IPS DF 4.7 (cell line): Measurements from ENCODE around the gene KLHL15.
A peak's percentile ranks its signal among the peaks of the same experiment; 100 is the strongest.
"Not testable (repeated sequence)": the region's sequence is repeated elsewhere in the genome, so short reads cannot be mapped to it uniquely, and the experiment has no call there.

Experiments used
- DNase-seq: peaks from one replicate; pipeline ENCODE4 v3.0.0-alpha.2; 2013; ENCODE audit warnings: low spot score; ENCODE audit errors: extremely low read depth

Gene KLHL15, protein sequence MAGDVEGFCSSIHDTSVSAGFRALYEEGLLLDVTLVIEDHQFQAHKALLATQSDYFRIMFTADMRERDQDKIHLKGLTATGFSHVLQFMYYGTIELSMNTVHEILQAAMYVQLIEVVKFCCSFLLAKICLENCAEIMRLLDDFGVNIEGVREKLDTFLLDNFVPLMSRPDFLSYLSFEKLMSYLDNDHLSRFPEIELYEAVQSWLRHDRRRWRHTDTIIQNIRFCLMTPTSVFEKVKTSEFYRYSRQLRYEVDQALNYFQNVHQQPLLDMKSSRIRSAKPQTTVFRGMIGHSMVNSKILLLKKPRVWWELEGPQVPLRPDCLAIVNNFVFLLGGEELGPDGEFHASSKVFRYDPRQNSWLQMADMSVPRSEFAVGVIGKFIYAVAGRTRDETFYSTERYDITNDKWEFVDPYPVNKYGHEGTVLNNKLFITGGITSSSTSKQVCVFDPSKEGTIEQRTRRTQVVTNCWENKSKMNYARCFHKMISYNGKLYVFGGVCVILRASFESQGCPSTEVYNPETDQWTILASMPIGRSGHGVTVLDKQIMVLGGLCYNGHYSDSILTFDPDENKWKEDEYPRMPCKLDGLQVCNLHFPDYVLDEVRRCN

DNA sequence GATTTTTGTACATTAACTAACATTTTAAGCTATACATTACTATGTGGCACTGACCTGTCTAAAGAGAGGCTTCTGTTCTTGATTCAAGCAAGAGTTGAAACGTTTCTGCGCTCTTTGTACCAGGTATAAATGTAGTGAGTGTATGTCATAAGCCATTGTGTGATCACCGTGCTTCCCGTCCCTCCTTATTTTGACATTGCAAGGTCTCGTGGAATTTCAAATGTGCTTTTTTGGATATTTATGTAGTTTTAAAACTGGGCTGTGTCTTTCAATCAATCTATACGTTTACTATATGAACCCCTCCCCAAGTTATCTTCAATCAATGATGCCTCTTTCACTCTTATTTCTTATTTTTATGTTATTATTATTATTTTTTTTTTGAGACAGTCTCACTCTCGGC, at the start of gene KLHL15:
KLHL15 (minus strand) TSS at position 101 of the 400 bp plus-strand sequence. CDS start 20,493 bp downstream, outside the sequence.
- DNase-seq, result no peak

DNA sequence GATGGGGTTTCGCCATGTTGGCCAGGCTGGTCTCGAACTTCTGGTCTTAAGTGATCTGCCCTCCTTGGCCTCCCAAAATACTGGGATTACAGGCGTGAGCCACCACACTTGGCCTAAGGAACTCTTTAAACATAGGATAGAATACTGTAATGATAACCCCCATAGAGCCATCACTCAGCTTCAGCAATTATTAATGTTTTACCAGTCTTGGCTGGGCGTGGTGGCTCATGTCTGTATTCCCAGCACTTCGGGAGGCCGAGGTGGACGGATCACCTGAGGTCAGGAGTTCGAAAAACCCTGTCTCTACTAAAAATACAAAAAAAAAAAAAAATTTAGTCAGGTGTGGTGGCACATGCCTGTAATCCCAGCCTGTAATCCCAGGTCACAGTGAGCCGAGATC, 42.9 kb upstream of the KLHL15 start:
- no peak for DNase-seq

DNA sequence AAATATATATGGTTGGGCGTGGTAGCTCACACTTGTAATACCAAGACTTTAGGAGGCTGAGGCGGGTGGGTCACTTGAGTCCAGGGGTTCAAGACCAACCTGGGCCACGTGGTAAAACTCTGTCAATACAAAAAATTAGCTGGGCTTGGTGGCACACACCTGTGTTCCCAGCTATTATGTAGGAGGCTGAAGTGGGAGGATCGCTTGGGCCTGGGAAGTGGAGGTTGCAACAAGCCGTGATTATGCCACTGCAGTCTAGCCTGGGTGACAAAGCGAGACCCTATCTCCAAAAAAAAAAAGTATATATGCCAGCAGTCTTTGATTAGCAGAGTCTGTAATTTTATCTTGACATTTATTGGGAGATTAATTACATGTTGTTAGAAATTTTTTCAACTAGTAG, 36.5 kb upstream of the KLHL15 start:
- no peak for DNase-seq

DNA sequence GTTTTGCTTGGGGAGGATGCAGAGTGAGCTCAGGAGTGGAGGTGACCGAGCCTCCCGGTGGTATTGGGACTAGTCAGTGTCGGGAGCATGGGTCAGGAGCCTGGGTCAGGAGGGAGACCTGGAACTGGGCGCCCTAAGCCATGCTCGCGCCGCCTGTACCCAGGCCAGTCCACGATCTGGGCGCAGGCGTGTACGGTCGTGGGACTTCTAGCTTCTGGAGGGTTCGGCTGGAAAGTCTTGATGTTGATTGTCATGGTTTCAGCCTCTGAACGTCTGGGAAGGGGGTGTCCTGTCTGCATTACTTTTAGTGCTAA, 28.0 kb upstream of the KLHL15 start:
- no peak for DNase-seq

DNA sequence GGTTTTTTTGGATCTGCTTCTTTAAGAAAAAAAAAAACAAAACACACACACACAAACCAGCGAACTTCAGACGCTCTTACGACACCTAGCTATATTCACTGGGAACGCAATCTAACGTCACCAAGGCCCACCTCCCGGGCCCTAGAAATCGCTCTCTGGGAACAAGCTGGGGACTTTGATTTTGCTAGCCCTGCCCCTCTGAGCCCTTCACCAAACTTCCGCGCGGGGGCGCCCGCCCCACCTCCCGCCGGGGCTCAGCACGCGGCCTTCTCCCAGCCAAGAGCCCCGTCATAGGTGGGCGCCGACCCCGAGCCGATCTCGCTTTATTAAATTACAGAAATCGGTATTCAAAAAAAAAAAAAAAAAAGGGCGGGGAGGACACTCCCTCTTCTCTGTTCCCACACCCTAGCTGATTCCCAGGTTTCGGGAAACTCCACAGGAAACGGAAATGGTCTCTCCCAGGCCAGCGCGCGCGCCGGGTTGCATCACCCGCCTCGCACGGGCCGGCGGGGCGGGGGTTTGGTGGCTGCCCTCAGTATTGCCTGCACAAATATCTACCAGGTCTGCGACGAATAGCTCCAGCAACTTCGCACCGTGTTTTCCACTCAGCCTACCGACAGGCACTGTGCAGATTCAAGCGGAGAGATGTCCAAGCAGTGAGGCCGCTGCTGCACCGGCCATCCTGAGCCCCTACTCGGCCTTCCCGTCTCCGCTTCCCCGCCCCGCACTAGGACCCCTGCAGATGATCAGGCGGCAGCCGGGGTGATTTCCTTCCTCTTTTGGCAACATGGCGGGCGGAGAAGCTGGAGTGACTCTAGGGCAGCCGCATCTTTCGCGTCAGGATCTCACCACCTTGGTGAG, 27.4 kb upstream of the KLHL15 start, which contains the start of gene EIF2S3:
EIF2S3 (plus strand) TSS at position 775 of the 861 bp plus-strand sequence; CDS start at position 788, 13 bp downstream.
- peak; percentile 62 for DNase-seq

DNA sequence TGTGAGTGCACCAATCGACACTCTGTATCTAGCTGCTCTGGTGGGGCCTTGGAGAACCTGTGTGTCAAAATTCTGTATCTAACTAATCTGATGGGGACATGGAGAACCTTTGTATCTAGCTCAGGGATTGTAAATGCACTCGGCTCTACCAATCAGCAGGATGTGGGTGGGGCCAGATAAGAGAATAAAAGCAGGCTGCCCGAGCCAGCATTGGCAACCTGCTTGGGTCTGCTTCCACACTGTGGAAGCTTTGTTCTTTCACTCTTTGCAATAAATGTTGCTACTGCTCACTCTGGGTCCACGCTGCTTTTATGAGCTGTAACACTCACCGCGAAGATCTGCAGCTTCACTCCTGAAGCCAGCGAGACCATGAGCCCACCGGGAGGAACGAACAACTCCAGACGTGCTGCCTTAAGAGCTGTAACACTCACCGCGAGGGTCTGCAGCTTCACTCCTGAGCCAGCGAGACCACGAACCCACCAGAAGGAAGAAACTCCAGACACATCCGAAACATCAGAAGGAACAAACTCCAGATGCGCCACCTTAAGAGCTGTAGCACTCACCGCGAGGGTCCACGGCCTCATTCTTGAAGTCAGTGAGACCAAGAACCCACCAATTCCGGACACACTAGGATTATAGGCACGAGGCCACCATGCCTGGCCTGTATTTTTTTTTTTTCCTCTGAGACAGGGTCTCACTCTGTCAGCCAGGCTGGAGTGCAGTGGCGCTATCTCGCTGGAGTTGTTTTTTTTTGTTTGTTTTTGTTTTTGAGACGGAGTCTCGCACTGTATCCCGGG, 23.7 kb upstream of the KLHL15 start:
- DNase-seq, result not testable (repeated sequence)

DNA sequence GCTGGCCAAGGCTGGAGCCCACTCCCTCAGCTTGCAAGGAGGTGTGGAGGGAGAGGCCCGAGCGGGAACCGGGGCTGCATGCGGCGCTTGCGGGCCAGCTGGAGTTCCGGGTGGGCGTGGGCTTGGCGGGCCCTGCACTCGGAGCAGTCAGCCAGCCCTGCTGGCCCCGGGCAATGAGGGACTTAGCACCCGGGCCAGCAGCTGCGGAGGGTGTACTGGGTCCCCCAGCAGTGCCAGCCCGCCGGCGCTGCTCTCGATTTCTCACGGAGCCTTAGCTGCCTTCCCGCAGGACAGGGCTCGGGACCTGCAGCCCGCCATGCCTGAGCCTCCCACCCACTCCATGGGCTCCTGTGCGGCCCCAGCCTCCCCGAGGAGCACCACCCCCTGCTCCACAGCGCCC, 22.7 kb upstream of the KLHL15 start:
- DNase-seq, result not testable (repeated sequence)

DNA sequence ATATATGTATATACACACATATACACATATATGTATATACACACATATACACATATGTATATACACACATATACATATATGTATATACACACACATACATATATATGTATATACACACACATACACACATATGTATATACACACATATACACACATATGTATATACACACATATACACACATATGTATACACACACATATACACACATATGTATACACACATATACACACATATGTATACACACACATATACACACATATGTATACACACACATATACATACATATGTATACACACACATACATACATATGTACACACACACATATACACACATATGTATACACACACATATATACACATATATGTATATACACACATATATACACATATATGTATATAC, 19.1 kb upstream of the KLHL15 start:
- not testable (repeated sequence) for DNase-seq

DNA sequence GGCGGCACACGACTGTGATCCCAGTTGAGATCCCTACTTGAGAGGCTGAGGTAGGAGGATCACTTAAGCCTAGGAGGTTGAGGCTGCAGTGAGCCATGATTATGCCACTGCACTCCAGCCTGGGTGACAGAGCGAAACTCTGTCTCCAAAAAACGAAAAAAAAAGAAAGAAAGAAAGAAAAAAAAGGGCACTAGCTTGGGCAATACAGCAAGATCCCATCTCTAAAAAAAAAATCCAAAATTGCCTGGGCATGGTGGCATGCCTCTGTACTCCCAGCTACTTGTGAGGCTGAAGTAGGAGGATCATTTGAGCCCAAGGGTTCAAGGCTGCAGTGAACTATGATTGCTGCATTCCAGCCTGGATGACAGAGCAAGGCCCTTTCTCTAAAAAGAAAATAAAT, 10.7 kb upstream of the KLHL15 start:
- no peak for DNase-seq

DNA sequence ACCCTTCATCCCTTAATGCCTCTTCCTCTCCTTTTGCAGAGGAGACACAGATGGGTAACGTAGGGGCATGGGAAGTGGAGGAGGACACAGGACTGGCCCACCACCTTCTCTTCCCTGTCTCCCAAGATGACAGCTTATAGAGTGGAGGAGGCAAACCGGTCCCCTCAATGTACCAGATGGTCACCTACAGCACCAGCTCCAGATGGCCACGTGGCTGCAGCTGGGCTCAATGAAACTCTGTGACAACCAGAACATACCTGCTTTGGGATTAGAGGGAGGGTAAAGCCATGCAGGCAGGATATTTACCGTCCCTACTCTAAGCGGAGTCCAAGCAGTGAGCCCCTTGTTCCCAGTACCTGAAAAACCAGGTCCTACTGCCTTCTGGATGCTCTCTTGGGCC, 7.5 kb upstream of the KLHL15 start:
- DNase-seq, result no peak

DNA sequence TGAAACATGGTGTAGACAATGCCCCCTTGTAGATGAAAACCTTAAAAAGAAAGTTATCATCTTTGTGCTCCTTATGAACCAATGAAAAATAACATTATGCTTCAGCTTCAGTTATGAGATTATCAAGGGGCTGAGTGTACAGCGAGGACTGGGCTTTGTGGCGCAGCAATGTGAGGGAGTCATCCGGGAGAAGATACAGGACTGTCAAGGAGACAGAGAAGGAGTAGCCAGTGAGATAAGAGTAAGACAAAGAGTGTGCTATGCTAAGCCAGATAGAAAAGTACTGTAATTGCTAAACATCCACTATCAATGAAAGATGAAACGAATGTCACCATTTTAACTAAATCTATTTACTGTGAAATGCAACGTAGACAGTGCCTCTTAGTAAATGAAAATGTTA, 3.6 kb upstream of the KLHL15 start:
- no peak for DNase-seq

DNA sequence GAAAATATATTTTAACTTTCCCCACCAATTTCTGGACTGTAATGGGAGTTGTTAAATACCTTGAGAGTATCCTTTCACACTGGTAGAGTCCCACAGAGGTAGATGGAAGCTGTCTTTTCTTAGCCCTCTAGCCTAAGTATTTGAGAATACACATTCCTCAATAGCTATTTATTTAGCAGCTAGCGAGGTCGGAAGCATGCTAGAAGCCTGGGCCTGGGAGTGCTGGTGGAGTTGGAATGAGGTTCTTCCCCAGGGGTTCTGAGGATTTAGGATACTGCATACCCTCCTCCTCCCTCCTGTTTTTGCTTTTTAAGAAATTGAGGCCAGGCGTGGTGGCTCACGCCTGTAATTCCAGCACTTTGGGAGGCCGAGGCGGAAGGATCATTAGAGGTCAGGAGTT, 999 bp upstream of the KLHL15 start:
- DNase-seq, result no peak

DNA sequence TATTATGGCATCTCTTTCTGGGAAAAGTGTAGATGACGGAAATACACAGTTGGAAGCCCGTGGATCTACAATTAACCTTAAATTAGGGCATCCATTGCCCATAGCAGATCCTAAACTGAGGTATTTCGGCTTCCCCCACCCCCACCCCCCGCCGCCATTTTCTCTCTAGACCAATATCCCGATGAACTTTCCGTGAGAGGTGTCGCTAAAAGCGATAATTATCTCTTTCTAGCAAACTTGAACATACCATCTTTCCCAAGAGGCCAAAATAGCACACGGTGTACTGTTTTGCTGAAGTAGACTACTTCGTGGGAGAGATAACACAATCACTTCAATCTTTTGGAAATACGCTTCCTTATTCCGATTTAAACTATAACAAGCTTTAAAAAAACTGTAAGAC, 554 bp downstream of the KLHL15 start:
- no peak for DNase-seq

DNA sequence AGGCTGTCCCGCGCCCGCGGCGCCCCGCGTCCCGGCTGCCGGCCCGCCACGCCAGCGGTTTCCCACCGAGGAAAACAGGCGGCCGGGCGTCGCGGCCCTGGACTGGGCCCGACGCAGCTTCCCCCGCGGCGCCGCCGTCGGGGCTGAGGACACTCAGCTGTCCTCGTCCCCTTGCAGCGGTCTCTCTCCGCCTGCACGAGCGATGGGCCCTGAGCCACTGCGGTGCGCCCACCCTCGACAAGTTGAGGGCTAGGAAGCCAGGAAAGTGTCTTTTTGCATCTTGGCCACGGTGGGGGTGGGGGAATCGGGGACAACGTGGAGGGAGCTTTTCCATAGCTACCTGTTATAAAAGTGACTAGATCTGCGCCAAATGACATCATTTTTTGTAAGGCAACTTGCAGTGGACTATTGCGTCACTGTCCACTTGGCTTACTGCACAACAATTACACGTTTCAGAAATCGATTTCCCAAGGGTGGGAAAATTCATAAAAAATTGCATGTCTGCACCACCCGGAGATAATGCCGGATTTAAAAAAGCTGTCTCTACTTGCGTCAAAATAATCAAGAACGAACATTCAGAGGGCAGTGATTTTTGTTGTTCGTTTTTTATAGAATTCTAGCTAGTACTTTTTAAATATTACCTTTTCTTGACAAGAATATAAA, 1.1 kb downstream of the KLHL15 start:
- no peak for DNase-seq

DNA sequence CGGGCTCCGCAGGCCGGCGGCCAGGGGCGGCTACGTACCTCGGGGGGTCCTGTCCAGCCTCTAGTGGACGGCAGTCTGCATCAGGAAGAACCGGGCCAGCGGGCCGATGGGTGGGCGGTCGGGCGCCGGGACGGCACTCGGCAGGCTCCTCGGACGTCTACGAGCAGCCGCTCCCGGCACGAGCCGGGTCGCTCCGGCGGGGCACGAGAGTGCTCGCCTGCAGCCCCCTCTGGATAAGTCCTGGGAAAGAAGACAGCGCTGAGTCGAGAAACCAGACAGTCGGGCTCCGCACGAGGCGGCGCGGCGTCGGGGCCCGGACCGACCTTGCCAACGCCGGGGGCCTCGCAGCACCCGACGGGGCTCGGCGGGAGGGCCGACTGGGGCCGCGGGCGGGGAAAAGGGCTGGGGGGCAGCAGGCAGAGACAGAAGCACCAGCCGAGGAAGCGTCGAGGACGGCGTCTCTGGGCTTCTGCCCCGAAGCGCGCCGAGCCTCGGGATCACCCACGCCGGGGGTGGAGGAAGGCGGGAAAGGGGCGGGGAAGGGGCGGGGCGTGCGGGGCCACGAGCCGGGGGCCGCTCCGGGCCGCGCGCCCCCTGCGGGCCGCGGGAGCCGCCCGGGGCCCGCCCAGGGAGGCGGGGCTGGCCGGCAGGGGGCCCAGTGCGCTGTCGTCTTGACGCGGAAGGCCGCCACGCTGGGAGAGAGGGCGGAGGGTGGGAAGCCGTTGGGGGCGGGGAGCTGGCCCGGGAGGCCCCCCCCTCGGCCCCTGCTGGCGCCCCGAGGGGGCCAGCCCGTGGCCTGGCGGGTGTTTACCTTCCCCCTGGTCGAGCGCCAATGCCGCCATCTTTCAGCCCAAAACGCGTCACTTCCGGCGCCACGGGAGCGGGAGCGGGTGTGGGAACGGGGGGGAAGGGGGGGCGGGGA, 1.9 kb downstream of the KLHL15 start:
- DNase-seq, result no peak

DNA sequence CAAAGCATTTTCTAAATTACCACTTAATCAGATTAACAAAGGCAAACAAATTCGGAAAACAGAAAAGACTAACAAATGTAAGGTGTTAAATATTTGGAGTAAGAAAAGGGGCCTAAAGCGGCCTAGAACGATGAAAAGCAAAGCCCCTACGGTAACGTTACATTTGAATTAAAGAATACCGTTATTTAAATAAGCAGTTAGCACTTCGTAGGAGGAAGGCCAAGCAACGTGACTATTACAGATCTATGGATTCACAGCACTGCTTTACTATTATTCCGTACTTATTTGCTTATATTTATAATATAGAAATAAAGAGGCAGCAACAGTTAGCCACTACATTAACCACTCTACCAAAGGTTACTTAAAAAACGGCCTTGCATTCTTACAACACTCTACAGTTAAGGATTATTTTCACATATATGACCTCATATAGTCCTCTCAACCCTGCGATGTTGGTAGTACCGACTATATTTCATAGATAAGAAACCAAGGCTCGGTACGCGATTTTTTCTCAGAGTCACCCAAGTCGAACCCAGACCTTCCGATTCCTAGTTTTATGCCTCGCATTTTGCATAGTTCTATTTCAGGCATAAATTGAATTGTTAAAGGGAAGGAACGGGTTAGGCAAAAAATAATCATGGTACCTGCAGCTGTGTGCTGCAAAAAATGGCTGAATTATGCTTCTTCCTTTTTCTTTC, 2.9 kb downstream of the KLHL15 start:
- no peak for DNase-seq

DNA sequence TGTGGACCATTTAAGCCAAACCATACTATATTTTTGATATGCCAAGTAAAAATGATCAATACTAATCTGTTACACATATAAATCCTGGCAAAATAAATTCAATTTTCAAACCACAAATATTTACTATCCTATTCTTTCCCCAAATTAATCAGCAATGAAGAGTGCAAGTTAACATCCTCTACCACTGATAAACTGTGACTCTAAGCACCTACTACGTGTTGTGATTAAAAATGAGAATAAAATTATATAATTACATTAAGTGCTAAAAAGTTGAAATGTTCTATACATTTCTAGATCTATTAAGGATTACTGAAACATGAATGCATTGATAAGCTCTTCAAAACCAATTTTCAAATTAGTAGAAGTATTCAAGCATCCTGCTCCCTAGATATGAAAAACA, 3.4 kb downstream of the KLHL15 start:
- no peak for DNase-seq

DNA sequence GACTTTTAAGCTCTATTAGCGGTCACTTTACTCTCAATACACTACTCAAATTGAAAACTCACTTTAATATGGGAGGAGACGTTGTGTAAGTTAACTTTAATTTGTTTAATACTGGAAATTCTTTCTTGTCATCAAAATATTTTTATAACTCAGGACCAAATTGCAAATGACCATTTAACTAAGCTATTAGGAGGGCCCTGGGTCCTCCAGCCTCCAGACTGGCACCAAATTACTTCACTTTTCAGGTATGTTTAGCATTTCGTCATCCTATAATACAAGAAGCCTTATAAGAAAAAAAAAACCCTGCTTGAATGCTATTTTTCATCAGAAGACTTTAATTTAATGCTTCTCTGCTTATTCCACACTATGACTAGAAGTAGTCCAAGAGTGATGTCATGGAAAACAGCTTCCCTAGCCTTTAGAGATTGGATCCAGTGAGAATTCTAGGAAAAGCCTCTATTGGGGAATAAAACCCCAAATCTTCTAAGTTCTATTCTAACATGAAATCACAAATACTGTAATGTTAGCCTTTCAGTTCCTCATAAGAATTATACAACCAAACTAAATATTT, 6.6 kb downstream of the KLHL15 start:
- DNase-seq, result no peak

DNA sequence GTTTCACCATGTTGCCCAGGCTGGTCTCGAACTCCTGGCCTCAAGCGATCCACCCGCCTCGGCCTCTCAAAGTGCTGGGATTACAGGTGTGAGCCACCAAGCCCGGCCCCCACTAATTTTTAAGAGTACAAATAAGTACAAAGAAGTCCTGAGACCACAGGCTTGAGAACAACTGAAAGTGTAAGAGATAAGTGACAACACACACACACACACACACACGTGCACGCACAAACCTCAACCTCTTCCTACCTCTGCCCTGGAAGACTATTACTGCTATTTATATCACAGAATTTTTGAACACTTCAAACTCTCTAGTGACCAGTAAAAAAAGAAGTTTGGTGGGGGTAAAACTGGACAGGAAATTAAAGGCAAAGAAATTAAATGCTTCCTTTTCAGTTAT, 7.5 kb downstream of the KLHL15 start:
- no peak for DNase-seq
